Upper lobe of right lung (tissue), 1 donor: Measurements from ENCODE around the gene TMEM107. TPM values are rescaled to one million over a fixed set of nuclear protein-coding genes. Genes with fewer than 3 reads are reported as not detected.
"Not testable (repeated sequence)": the region's sequence is repeated elsewhere in the genome, so short reads cannot be mapped to it uniquely, and the experiment has no call there.

Experiments
- ATAC-seq: fragments of 200-7000 bp; cut with Tn5 transposase; one replicate; pipeline ENCODE4 v1.9.1; 2020; ENCODE audit warnings: mild to moderate bottlenecking, moderate library complexity
- DNase-seq: peaks from one replicate; pipeline ENCODE4 v3.0.0-alpha.2; 2020
- H3K27ac ChIP-seq: fragments of 200-600 bp; one replicate; pipeline ENCODE4 v1.8.0; 2022
- H3K27me3 ChIP-seq: fragments of 200-600 bp; one replicate; pipeline ENCODE4 v1.8.0; 2022; ENCODE audit warnings: mild to moderate bottlenecking
- H3K36me3 ChIP-seq: fragments of 200-600 bp; one replicate; pipeline ENCODE4 v1.8.0; 2022
- H3K4me1 ChIP-seq: fragments of 200-600 bp; one replicate; pipeline ENCODE4 v1.8.0; 2022
- H3K4me3 ChIP-seq: fragments of 200-600 bp; one replicate; pipeline ENCODE4 v1.8.0; 2022; ENCODE audit warnings: mild to moderate bottlenecking
- H3K9me3 ChIP-seq: fragments of 200-600 bp; one replicate; pipeline ENCODE4 v1.8.0; 2022
- CTCF ChIP-seq: fragments of 200-600 bp; IDR thresholded peaks from one replicate; pipeline ENCODE4 v1.8.0; 2022; ENCODE audit warnings: antibody characterized with exemption
- intact Hi-C: fragments of 100-400 bp; cut with DNase I; formaldehyde crosslinking; loops from one replicate; pipeline ENCODE4 v1.11.0; 2022
- total RNA-seq: library from RNA; stranded (reverse); fragmentation: NEBNext Ultra II Directional; extraction: Animal tissue kit (Norgen Biotek cat#: 25700); gene quantifications from one replicate; pipeline ENCODE4 v1.2.1, GENCODE V29; 2021
- donor health status: DM: no; HTN: yes; CAD: no; lungs with severe emphysema.

The TMEM107 gene
- total RNA-seq, 1 donor from 2014 or later = 9.3 TPM

DNA sequence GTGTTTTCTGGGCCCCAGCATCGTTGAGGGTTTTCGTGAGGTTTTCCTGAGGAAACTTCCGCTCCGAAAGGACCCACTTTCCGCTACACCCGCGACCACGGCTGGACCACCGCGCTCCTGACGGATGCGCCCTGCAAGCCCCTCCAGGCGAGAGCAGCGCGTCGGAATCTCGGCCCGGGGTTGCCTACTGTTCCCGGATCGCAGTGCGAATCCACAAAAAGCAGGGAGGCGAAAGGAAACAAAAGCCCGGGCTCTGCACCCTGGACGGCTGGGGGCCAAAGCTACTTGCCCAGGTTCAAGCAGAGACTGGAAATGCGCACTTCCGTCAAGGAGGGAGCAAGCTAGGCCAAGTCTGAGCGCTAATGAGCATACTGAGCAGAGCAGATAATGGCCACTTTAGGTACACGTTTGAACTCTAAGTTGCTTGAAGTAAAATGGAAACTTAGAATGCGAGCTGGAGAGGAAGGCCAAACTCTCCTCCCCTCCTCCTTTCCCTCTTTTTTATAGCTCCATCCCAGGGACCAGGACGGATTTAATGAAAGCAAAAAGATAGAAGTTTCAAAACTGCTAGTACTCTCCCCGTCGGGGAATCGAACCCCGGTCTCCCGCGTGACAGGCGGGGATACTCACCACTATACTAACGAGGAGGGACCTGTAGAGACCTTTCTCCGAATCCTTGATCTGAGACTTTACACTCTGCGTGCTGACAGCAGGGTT lies 45.6 kb upstream of the TMEM107 start:
- no peaks in the 10 kb centered on the region for H3K27me3 ChIP-seq
- DNase-seq = peak; percentile 88
- intact Hi-C loops = no loop called here
- ATAC-seq = peak; percentile 69
- H3K4me1 ChIP-seq = peaks cover 20% of the 10 kb centered on the region
- peak overlapping the region; percentile 69 for H3K4me3 ChIP-seq
- no peaks in the 10 kb centered on the region for H3K36me3 ChIP-seq
- no peaks in the 10 kb centered on the region for H3K9me3 ChIP-seq
- no peak for TF ChIP-seq CTCF
- peak overlapping the region; percentile 96 for H3K27ac ChIP-seq

DNA sequence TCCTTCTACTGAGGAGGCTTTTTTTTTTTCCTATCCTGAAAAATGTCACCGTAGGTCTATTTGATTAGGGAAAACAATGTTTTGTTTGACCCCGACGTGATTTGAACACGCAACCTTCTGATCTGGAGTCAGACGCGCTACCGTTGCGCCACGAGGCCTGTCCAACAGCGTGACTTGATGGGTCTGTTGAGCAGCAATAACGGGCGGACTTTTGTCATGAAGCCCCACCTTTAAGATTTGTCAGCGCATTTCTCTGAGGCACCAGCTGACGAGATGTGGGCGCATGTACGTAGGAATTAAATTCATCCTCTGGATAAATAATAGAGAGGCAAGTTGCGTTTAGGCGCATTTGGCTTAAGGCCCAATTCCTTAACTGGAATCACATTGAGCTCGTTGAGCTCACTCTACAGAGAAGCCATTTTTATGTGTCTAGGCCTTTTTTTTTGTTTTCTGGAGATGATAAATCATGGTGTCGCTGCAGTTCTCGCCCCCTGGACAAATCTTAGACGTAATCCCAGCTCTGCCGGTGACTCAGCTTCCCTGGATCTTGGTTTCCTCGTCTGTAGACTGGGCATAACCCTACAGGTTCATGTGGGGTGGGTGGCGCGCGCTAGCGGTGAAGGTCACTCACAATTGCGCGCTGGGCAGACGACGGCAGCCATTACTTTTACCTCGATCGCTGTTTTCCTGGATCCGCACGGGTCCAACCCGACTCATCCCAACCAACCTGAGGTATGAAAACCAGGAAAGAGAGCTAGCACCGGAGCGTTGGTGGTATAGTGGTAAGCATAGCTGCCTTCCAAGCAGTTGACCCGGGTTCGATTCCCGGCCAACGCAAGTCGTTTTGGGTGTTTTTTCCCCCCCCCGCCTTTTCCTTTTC lies 44.8 kb upstream of the TMEM107 start:
- peak; percentile 90 for DNase-seq
- ATAC-seq = peak; percentile 67
- Histone ChIP-seq H3K36me3 (no peaks in the 10 kb centered on the region), H3K4me3 (peak overlapping the region; percentile 69), H3K27me3 (no peaks in the 10 kb centered on the region), H3K9me3 (no peaks in the 10 kb centered on the region), H3K4me1 (peaks cover 20% of the 10 kb centered on the region), H3K27ac (peak overlapping the region; percentile 96)
- intact Hi-C loops = no loop called here
- TF ChIP-seq CTCF = no peak

GRCh38 chr17:8214000-8214399 lies 37.8 kb upstream of the TMEM107 start:
- H3K27me3 ChIP-seq, intact Hi-C loops, H3K27ac ChIP-seq, H3K36me3 ChIP-seq, H3K4me3 ChIP-seq, DNase-seq, H3K4me1 ChIP-seq, ATAC-seq, H3K9me3 ChIP-seq: not testable (repeated sequence)

GRCh38 chr17:8212312-8213180 lies 36.4 kb upstream of the TMEM107 start:
- TF ChIP-seq CTCF = no peak
- H3K27ac ChIP-seq = no peak overlapping the region
- peak; percentile 45 for ATAC-seq
- intact Hi-C loops = no loop called here
- no peaks in the 10 kb centered on the region for H3K9me3 ChIP-seq
- DNase-seq = no peak
- H3K27me3 ChIP-seq = no peaks in the 10 kb centered on the region
- H3K36me3 ChIP-seq = no peaks in the 10 kb centered on the region
- H3K4me3 ChIP-seq = no peak overlapping the region
- H3K4me1 ChIP-seq = peaks cover 4% of the 10 kb centered on the region

DNA sequence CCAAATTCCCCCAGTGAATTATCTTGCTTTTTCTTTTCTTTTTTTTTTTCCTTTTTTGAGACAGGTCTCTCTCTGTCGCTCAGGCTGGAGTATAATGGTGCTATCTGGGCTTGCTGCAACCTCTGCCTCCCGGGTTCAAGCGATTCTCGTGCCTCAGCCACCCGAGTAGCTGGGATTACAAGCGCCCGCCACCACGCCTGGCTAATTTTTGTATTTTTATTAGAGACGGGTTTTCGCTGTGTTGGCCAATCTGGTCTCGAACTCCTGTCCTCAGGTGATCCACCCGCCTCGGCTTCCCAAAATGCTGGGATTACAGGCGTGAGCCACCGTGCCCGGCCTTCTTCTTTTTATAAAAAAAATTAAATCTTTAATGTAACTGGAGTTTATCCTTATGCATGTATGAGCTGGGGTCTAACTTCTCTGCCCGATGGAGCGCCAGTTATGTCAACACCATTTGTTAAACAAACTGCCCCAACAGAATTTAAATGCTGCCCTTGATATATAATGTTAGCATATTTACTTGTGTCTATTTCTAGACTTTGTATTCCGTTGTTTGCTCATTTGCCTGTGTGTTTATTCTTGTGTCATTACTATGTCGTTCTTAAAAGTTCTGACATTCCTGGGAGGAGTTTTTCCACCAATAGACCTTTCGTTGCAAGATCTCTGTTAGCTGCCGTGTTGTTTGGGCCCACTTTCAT lies 34.7 kb upstream of the TMEM107 start:
- peak overlapping the region; percentile 74 for H3K4me3 ChIP-seq
- TF ChIP-seq CTCF = no peak
- intact Hi-C loops = no loop called here
- H3K27me3 ChIP-seq = no peaks in the 10 kb centered on the region
- H3K9me3 ChIP-seq = no peaks in the 10 kb centered on the region
- DNase-seq = no peak
- ATAC-seq = no peak
- no peaks in the 10 kb centered on the region for H3K36me3 ChIP-seq
- H3K27ac ChIP-seq = peak overlapping the region; percentile 81
- H3K4me1 ChIP-seq = peaks cover 4% of the 10 kb centered on the region
